Measurements from ENCODE around the gene SLC38A4. TPM values are rescaled to one million over a fixed set of nuclear protein-coding genes. Genes with fewer than 3 reads are reported as not detected.

The SLC38A4 gene
- total and polyA plus RNA-seq, 2 of the 8 experiments (the other 6 are each of a cell fraction or from before 2014, with no cell fraction given), result 6.7 to 15.4 TPM

DNA sequence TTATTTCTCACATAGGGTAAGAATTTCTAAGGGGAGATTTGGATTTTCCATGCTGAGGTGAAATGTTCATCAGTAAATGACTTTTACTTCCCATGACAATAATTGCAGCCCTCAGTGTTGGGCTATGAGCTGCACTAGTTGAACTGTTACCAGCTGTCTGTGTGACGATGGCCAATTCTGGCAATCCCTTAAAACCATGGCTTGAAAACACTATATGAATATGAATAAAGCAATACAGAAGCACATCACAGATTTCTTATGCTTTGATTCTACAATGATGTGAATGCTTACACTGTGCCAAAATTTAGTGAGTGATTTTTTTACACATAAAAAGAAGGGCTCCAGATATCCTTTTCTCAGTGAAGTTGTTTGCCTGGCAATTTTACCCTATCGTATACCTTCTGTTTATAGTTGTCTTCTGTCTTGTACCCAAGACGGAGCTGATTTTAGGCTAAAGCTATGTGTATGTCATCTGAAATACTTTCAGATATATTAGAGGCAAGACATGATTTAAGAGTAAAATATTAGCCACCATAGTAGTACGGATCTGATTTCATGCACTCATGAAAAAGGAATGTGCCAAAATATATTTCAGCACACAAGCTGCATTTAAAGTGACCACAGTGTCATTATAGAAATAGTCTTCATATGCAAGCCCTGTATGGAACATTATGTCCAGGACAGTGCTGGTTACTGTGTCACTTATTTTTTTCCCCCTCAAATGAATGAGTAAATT is 52.0 kb downstream of the SLC38A4 start (continued):
- no peak for TF ChIP-seq RBBP5 (IDR thresholded peaks at IDR 0.05; ENCODE audit: borderline replicate concordance, low read depth, low read length)
- TF ChIP-seq CBX8 (IDR thresholded peaks at IDR 0.05; ENCODE audit: borderline replicate concordance, low read depth, low read length), result no peak
- TF ChIP-seq POU5F1 (IDR thresholded peaks at IDR 0.05; ENCODE audit: low read depth, low read length), result no peak
- no peak for TF ChIP-seq NRF1 (IDR thresholded peaks at IDR 0.05; ENCODE audit: low read depth, low read length)
- no peak for TF ChIP-seq TAF1 (IDR thresholded peaks at IDR 0.05; ENCODE audit: low read depth, low read length)
